HG02610 (cell line): ENCODE data around the gene ZNF438.
"Not testable (repeated sequence)": the region's sequence is repeated elsewhere in the genome, so short reads cannot be mapped to it uniquely, and the experiment has no call there.

Experiments
- ATAC-seq: cut with Tn5 transposase; IDR thresholded peaks from one replicate; pipeline ENCODE4 v1.9.1; 2021; ENCODE audit warnings: mild to moderate bottlenecking, moderate library complexity; ENCODE audit not compliant: unreplicated experiment

The ZNF438 gene

GRCh38 chr10:30901487-30901886 lies 130.2 kb downstream of the ZNF438 start:
- ATAC-seq: not testable (repeated sequence)

GRCh38 chr10:30898964-30899363 lies 132.7 kb downstream of the ZNF438 start:
- ATAC-seq: no peak

GRCh38 chr10:30897547-30897946 lies 134.1 kb downstream of the ZNF438 start:
- ATAC-seq: no peak

GRCh38 chr10:30897048-30897447 lies 134.6 kb downstream of the ZNF438 start:
- no peak for ATAC-seq

- no peak for ATAC-seq
Observed at GRCh38 chr10:30894221-30894620, 137.4 kb downstream of the ZNF438 start.

- ATAC-seq: no peak
Observed at GRCh38 chr10:30893208-30893607, 138.5 kb downstream of the ZNF438 start.

- ATAC-seq: no peak
Observed at GRCh38 chr10:30887839-30888238, 143.8 kb downstream of the ZNF438 start.

- no peak for ATAC-seq
Observed at GRCh38 chr10:30885423-30885822, 146.2 kb downstream of the ZNF438 start.

- ATAC-seq: no peak
Observed at GRCh38 chr10:30883751-30884150, 147.9 kb downstream of the ZNF438 start.

GRCh38 chr10:30883116-30883515 lies 148.5 kb downstream of the ZNF438 start:
- no peak for ATAC-seq

GRCh38 chr10:30882281-30882680 lies 149.4 kb downstream of the ZNF438 start:
- ATAC-seq: no peak

GRCh38 chr10:30878920-30879319 lies 152.7 kb downstream of the ZNF438 start:
- ATAC-seq: no peak

- no peak for ATAC-seq
Observed at GRCh38 chr10:30877111-30877510, 154.6 kb downstream of the ZNF438 start.

GRCh38 chr10:30873411-30873810 lies 158.3 kb downstream of the ZNF438 start:
- ATAC-seq: no peak

GRCh38 chr10:30870896-30871295 lies 160.8 kb downstream of the ZNF438 start:
- ATAC-seq: no peak

GRCh38 chr10:30869566-30869965 lies 162.1 kb downstream of the ZNF438 start:
- no peak for ATAC-seq

GRCh38 chr10:30868611-30869010 lies 163.1 kb downstream of the ZNF438 start:
- no peak for ATAC-seq

GRCh38 chr10:30866896-30867295 lies 164.8 kb downstream of the ZNF438 start:
- ATAC-seq: no peak

- ATAC-seq: no peak
Observed at GRCh38 chr10:30865141-30865926, 166.3 kb downstream of the ZNF438 start.

GRCh38 chr10:30863516-30864210 lies 168.0 kb downstream of the ZNF438 start:
- ATAC-seq: no peak

- no peak for ATAC-seq
Observed at GRCh38 chr10:30862486-30862885, 169.2 kb downstream of the ZNF438 start.

- no peak for ATAC-seq
Observed at GRCh38 chr10:30861976-30862375, 169.7 kb downstream of the ZNF438 start.
